Stomach smooth muscle (tissue), 2 donors: ENCODE data around the gene AFF4.
"Not testable (repeated sequence)": the region's sequence is repeated elsewhere in the genome, so short reads cannot be mapped to it uniquely, and the experiment has no call there.

ENCODE experiments used
- H3K27ac ChIP-seq: one replicate; pipeline ENCODE4 v1.7.0; 2013; ENCODE audit warnings: mild to moderate bottlenecking, low read length, inconsistent platforms
- H3K27me3 ChIP-seq, 2 donors: one replicate each; pipeline ENCODE4 v1.7.0; 2013; ENCODE audit warnings: low read length in 2 of 2; ENCODE audit not compliant: insufficient read depth in 2 of 2, control insufficient read depth in 1 of 2
- H3K36me3 ChIP-seq, 2 donors: one replicate each; pipeline ENCODE4 v1.7.0; 2013; ENCODE audit warnings: low read length in 2 of 2; ENCODE audit not compliant: control insufficient read depth in 2 of 2, insufficient read depth in 2 of 2
- H3K4me1 ChIP-seq: one replicate; pipeline ENCODE4 v1.7.0; 2013; ENCODE audit warnings: low read length; ENCODE audit not compliant: control insufficient read depth, insufficient read depth
- H3K4me3 ChIP-seq, 2 donors: one replicate each; pipeline ENCODE4 v1.7.0; 2013; ENCODE audit warnings: low read length in 2 of 2
- H3K9ac ChIP-seq, 2 donors: one replicate each; pipeline ENCODE4 v1.7.0; 2013; ENCODE audit warnings: low read length in 2 of 2, mild to moderate bottlenecking in 1 of 2
- H3K9me3 ChIP-seq, 2 donors: one replicate each; pipeline ENCODE4 v1.7.0; 2013; ENCODE audit warnings: low read length in 2 of 2; ENCODE audit not compliant: control insufficient read depth in 2 of 2
- donor health status: healthy.
- donor health status: Pancreatic carcinoma.

The AFF4 gene

DNA sequence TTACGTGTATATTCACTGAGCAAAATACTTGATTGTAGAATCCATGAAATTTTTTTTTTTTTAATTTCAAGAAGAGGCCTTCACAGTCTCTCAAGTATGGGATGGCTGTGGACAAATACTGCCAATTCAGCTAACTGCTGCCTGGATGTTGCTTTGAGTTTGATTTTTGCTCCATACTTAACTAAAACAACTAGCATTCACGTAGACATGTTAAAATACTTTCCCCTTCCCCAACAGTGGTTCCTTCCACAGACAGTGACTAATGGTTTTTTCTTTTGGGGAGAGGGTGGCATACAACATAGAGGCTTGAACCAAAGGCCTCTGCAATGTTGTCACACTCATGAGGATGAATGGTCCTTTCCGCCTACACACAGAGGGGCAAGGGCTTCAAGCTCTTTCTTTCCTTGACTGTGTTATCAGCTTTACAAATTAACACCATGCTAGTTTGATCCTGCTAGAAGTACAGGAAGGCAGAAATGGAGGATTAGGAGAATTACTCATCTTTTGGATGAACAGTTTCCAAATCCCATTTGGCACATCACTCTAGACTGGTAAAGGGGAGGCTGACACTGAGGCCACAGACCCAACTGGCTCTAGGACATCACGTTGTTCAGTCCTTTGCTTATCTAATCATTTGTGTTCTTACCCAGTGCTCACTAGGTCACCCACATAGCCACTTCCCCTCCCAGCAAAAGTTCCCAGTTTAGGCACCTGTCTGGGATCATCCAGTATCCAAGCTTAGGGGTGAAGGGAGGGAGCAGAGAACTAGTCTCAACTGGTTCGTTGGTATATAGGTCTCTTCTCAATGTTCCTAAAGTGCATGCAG is 91.8 kb downstream of the AFF4 start:
- Histone ChIP-seq H3K36me3 (peaks cover 8 to 40% of the 10 kb centered on the region in 2 donors), H3K27ac (no peak overlapping the region), H3K9me3 (no peaks in the 10 kb centered on the region), H3K27me3 (no peaks in the 10 kb centered on the region), H3K4me1 (peaks cover 16% of the 10 kb centered on the region), H3K4me3 (no peak overlapping the region), H3K9ac (no peak overlapping the region)

DNA sequence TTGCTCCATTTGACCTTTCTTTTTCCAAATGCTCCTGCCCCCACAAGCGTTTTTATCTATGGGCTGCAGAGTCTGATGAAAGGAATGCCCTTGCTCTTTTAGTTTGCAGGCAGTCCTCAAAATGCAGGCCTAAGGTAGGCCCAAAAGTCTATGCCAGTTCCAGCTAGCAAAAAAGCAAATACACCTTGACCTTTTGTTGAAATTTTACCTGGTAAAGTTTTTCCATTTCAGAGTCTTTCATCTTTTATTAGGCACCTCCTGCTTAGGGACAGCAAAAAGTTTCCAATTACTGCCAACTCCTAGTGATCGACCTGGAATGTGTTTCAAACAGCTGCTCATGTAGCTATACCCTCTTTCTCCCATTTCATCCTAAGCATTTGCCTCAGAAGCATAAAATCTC is 92.6 kb downstream of the AFF4 start:
- Histone ChIP-seq H3K4me1 (peaks cover 17% of the 10 kb centered on the region), H3K9me3 (no peaks in the 10 kb centered on the region), H3K36me3 (peaks cover 8 to 40% of the 10 kb centered on the region in 2 donors), H3K27ac (no peak overlapping the region), H3K4me3 (no peak overlapping the region), H3K27me3 (no peaks in the 10 kb centered on the region), H3K9ac (no peak overlapping the region)

GRCh38 chr5:132868754-132869153 is 94.7 kb downstream of the AFF4 start:
- Histone ChIP-seq H3K4me3 (no peak overlapping the region), H3K27ac (no peak overlapping the region), H3K4me1 (peaks cover 20% of the 10 kb centered on the region), H3K9ac (no peak overlapping the region), H3K27me3 (no peaks in the 10 kb centered on the region), H3K9me3 (no peaks in the 10 kb centered on the region), H3K36me3 (peaks cover 6 to 35% of the 10 kb centered on the region in 2 donors)

GRCh38 chr5:132867046-132867451 is 96.4 kb downstream of the AFF4 start:
- Histone ChIP-seq H3K4me3 (peak overlapping the region; percentile 66 to 92), H3K27me3 (no peaks in the 10 kb centered on the region), H3K9ac (peak overlapping the region; percentile 75 to 93), H3K36me3 (peaks cover 3 to 26% of the 10 kb centered on the region in 2 donors), H3K9me3 (no peaks in the 10 kb centered on the region), H3K27ac (peak overlapping the region; percentile 94), H3K4me1 (peaks cover 16% of the 10 kb centered on the region)

DNA sequence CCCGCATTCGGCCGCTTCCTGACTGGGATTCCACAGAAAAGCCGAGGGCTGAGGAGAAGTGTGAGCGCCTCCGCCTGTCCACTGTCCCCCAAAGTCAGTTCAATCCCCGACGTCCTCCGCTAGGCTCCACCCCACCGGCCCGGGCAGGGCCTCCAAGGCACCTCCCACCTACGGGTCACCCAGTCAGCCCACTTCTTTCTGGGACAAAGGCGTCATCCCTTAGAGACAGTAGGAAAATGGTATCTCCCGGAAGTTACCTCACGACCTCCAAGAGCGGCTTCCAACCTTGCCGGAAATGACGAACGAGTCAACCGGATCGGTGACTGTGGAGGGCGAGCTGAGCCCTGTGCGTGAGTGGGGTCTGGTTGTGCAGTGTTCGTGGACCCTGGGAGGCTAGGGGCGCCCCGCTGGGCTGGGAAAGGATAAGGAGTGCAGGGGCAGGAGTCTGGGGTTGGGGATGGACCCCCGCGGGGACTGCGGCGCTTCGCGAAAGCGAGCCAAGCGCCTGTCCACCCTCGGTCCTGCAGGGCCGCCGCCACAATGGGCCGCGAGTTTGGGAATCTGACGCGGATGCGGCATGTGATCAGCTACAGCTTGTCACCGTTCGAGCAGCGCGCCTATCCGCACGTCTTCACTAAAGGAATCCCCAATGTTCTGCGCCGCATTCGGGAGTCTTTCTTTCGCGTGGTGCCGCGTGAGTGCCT is 96.9 kb downstream of the AFF4 start, which contains the start of the genes GDF9 and UQCRQ:
GDF9 (minus strand) TSS at position 128 of the 704 bp plus-strand sequence. CDS start 1,936 bp downstream, outside the sequence.
UQCRQ (plus strand) TSS at position 301 of the 704 bp plus-strand sequence; CDS start at position 541, 240 bp downstream.
- H3K27me3 ChIP-seq, result no peaks in the 10 kb centered on the region
- H3K4me3 ChIP-seq, result peak within 1 kb of the TSS; percentile 66 to 92
- H3K9me3 ChIP-seq, result no peaks in the 10 kb centered on the region
- H3K36me3 ChIP-seq, result peaks cover 3 to 21% of the 10 kb centered on the region in 2 donors
- H3K4me1 ChIP-seq, result peaks cover 16% of the 10 kb centered on the region
- peak within 1 kb of the TSS; percentile 75 to 93 for H3K9ac ChIP-seq
- H3K27ac ChIP-seq, result peak within 1 kb of the TSS; percentile 94

DNA sequence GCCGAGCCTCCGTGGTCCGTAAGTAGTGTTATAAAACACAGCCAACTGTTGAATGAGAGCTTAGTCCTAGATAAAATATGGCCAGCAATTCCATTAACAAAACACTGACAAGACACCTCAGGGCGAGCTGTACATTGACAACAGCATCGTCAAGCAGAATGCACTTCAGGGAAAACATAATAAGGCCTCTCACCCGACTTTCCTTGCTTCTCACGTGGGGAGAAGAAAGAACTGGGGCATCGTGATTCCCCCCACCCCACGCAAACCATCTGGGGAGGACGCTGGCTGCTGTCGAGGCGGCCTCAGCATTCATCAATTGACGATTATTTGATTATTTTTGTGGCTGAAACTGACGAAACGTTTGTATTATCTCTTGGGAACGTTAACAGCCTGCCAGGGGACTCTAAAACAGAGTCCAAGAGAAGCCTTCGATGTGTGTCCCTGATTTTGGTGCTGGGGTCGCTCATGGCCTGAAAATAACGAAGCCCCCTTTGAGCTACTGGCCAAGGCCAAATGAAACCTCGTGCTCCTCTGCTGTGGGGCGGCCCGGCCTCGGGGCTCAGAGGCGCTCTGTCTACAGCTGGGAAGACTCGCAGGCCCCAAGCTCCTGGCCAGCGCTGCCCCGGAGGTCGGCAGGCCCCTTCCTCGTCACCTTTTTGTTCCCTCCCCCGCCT is 97.6 kb downstream of the AFF4 start:
- H3K27ac ChIP-seq, result peak overlapping the region; percentile 94
- H3K9me3 ChIP-seq, result no peaks in the 10 kb centered on the region
- peaks cover 3 to 20% of the 10 kb centered on the region in 2 donors for H3K36me3 ChIP-seq
- H3K27me3 ChIP-seq, result no peaks in the 10 kb centered on the region
- peak overlapping the region; percentile 75 to 93 for H3K9ac ChIP-seq
- H3K4me1 ChIP-seq, result peaks cover 16% of the 10 kb centered on the region
- H3K4me3 ChIP-seq, result peak overlapping the region; percentile 66 to 92

DNA sequence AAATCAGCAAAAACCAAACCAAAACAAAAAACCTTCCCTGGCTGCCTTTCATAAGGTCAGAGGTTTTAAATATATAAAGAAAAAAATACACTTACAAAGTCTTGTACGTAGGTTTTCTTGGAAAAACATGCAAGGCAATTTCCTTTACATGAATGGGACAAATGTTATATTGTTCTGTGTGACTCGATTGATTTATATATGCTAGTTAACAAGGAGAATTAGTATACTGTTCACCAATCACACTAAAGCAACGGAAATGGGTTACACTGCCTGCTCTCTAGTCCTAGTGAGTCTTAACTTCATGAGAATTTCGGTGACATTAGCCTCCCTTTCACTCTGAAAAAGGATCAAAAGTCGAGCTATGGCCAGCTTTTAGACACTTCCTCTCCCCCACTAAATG is 102.7 kb downstream of the AFF4 start:
- Histone ChIP-seq H3K9ac (no peak overlapping the region), H3K9me3 (no peaks in the 10 kb centered on the region)

GRCh38 chr5:132859889-132860437 is 103.5 kb downstream of the AFF4 start:
- Histone ChIP-seq H3K27me3 (no peaks in the 10 kb centered on the region), H3K9ac (no peak overlapping the region), H3K27ac (no peak overlapping the region), H3K4me3 (no peak overlapping the region), H3K4me1 (no peaks in the 10 kb centered on the region), H3K36me3 (no peaks in the 10 kb centered on the region), H3K9me3 (no peaks in the 10 kb centered on the region)

More for the DNA sequence above, 102.7 kb downstream of the AFF4 start:
- Histone ChIP-seq H3K4me1 (peaks cover 3% of the 10 kb centered on the region), H3K27ac (no peak overlapping the region), H3K4me3 (no peak overlapping the region), H3K36me3 (no peaks in the 10 kb centered on the region), H3K27me3 (no peaks in the 10 kb centered on the region)

GRCh38 chr5:132856011-132856410 is 107.4 kb downstream of the AFF4 start:
- no peaks in the 10 kb centered on the region for H3K27me3 ChIP-seq
- no peak overlapping the region for H3K9ac ChIP-seq
- no peaks in the 10 kb centered on the region for H3K36me3 ChIP-seq
- H3K27ac ChIP-seq, result no peak overlapping the region
- H3K4me3 ChIP-seq, result no peak overlapping the region
- H3K9me3 ChIP-seq, result no peaks in the 10 kb centered on the region
- H3K4me1 ChIP-seq, result no peaks in the 10 kb centered on the region

- H3K4me1 ChIP-seq, H3K4me3 ChIP-seq, H3K9me3 ChIP-seq, H3K36me3 ChIP-seq, H3K27me3 ChIP-seq, H3K9ac ChIP-seq, H3K27ac ChIP-seq: not testable (repeated sequence)
Observed at GRCh38 chr5:132854992-132855391, 108.4 kb downstream of the AFF4 start.
